ENCODE results near the gene IL24.
"Not testable (repeated sequence)": the region's sequence is repeated elsewhere in the genome, so short reads cannot be mapped to it uniquely, and the experiment has no call there.

IL24 gene

GRCh38 chr1:206897175-206897574 is at the start of gene IL24:
Gene IL24 (plus strand): TSS chr1:206897443. CDS start chr1:206897833, 390 bp downstream.
- no peak for DNase-seq

DNA sequence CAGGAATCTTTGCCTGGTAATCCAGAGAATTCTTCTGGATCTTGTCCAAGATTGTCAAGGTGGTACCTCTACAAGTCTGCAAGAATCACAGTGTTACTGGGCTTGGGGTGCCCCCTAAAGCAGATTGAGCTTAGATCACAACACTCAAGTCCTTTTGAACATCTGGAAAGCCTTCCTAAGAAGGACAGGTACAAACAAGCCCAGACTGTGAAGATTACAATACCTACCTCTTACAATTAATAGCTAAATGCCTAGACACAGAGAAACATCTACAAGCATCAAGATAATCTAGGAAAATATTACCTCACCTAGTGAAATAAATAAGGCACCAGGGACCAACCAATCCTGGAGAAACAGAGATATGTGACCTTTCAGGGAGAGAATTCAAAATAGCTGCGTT is 49.3 kb upstream of the IL24 start:
- DNase-seq = no peak

DNA sequence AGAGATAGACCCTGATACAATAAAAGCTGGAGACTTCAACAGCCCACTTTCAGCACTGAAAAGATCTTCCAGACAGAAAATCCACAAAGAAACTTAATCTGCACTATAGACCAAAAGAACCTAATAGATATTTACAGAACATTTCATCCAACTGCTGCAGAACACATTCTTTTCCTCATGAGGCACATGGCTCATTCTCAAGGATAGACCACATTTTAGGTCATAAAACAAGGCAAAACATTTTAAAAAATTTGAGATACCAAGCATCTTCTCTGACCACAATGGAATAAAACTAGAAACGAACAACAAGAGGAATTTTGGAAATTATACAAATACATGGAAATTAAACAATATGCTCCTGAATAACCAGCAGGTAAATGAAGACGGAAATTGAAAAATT is 46.8 kb upstream of the IL24 start:
- DNase-seq = no peak

GRCh38 chr1:206851341-206852010 is 45.8 kb upstream of the IL24 start:
- DNase-seq = no peak

DNA sequence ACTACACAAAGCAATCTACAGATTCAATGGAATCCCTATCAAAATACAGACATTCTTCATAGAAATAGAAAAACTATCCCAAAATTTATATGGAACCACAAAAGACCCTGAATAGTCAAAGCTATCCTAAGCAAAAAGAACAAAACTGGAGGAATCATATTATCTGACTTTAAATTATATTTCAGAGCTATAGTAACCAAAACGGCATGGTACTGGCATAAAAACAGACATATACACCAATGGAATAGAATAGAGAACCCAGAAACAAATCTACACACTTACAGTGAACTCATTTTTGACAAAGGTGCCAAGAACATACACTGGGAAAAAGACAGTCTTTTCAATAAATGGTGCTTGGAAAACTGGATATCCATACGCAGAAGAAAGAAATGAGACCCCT is 44.6 kb upstream of the IL24 start:
- not testable (repeated sequence) for DNase-seq

DNA sequence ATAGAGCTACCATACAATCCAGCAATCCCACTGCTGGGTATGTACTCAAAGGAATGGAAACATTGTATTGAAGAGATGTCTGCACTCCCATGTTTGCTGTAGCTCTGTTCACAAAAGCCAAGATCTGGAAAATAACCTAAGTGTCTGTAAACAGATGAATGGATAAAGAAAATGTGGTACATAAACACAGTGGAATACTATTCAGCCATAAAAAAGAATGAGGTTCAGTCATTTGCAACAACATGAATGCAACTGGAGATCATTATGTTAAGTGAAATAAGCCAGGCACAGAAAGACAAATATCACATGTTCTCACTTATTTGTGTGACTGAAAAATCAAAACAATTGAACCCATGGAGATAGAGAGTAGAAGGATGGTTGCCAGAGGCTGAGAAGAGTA is 43.5 kb upstream of the IL24 start:
- DNase-seq = not testable (repeated sequence)

GRCh38 chr1:206854401-206855129 is 42.7 kb upstream of the IL24 start:
- DNase-seq = no peak

GRCh38 chr1:206855859-206856258 is 41.4 kb upstream of the IL24 start:
- no peak for DNase-seq

DNA sequence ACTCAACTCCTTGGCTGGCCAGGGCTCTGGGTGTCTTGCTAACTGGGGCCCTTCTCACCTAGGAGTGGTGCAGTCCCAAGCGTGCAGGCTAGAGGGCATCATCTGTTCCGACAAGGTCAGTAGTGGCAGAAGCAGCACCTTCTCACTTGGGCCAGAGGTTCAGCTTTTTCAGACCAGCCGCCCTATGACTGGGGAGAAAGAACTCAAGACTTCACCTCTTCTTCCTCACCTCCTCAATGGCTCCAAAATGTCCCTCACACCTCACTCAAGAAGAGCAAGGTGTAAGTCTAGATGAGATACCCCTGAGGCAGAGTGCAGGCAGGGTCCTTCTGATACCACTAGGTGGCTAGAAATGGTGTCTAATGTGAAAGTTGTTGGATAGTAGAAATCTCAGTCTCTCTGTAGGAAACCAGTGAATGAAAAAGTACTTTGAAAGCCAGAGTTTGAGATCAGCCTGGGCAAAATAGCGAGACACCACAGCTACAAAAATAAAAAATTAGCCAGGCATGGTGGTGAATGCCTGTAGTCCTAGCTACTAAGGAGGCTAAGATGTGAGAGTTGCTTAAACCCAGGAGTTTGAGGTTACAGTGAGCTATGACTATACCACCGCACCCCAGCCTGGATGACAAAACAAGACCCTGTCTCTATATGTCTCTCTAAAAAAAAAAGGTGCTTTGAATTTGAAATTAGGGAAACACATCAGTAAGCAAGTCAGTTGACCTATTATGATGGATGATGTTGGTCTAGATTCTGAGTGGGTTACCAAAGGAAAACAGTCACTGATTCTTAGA is 40.4 kb upstream of the IL24 start:
- DNase-seq = no peak

- DNase-seq = no peak
These were observed 38.1 kb upstream of the IL24 start for GRCh38 chr1:206859082-206859521.

DNA sequence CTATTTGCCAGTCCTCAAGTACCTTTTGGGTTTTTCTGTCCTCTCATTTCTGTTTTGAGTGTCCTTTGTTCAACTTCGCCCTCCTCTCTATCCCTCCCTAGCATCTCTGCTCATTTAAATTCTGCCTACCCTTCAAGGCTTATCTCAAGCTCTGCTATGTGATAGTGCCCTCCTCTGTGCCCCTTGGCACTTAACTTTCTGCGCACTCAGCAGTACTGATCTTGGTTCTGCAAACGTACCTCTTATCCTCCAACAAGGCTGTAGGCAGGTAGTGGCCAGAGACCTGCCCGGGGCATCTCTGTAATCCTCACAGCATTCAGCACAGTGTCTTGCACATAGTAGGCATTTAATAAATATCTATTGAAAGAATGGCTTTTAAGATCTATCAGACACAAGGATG is 37.1 kb upstream of the IL24 start:
- no peak for DNase-seq

- no peak for DNase-seq
These were observed 34.0 kb upstream of the IL24 start for GRCh38 chr1:206863266-206863665.

DNA sequence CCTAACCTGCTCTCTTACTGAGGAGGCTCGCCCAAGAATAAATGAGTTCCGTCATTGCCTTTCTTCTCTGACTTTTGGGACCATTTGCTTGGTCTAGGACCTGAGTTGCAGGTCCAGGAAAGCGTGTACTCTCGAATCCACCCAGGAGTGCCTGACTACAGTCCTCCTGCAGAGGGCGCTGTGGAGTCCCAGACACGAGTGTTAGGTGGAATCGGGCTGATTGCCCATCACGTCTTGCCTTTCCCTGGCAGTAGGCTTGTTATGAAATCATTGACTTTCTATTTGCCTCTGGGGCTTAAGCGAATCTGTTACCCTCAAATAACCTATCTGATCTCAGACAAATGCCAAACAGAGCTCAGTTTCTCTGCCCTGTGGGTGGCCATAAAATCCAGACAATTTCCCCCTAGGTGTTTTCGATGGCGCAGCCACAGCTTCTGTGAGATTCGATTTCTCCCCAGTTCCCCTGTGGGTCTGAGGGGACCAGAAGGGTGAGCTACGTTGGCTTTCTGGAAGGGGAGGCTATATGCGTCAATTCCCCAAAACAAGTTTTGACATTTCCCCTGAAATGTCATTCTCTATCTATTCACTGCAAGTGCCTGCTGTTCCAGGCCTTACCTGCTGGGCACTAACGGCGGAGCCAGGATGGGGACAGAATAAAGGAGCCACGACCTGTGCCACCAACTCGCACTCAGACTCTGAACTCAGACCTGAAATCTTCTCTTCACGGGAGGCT is 32.1 kb upstream of the IL24 start, which contains the start of gene IL20:
IL20 (plus strand) TSS at position 685 of the 733 bp plus-strand sequence. CDS start 230 bp downstream, outside the sequence.
- peak; percentile 84 for DNase-seq

GRCh38 chr1:206866062-206866461 is 31.2 kb upstream of the IL24 start:
- DNase-seq = no peak

DNA sequence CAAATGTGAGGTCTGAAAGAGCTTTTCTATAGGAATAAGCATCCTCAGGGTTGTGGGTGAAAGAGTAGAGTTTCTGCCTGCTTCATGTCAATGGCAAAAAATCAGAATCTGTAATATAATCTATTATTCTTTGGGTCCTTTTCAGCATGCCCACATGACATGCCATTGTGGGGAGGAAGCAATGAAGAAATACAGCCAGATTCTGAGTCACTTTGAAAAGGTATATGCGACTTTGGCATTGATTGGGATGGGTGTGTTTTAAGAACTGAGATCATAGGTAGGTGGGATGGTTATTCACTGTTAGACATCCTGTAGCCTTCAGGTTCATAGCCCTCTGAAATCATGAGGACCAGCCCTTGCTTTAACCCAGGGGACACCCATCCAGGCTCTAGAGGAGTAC is 30.0 kb upstream of the IL24 start:
- no peak for DNase-seq

DNA sequence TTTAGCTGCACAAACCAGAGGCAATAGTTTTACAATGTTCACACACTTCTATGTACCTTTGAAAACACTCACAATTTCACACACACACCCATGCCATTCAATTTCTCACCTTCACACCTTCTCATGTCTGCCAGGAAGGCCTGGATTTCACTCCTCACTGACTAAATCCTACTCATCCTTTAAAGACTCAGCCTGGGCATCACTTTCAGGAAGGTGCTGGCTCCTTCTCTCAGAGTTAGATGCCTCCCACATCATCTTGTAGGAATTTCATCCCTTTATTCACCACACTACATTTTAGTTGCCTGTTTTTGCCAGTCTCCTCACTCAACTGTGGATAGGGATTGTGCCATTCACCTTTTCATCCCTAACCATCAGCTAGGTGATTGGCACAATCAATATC is 29.5 kb upstream of the IL24 start:
- no peak for DNase-seq

- DNase-seq = no peak
These were observed 29.0 kb upstream of the IL24 start for GRCh38 chr1:206868264-206868663.

DNA sequence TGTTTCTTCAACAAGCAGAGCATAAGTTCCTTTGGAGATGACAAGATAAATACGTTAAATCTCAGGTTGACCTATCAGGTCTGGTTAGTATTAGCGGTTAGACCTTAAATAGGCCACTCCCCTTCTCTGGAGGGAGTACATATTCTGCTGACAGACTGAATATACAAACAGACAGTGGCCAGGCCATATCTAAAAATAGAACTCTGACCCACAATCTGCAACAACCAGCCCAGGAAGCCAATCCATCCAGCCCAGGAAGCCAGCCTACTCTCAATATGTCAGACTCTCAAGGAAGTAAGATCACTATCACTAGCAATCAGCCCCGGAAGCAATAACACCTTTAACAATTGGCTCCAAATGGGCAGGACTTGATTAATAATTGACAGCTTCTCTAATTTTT is 25.1 kb upstream of the IL24 start:
- no peak for DNase-seq

- DNase-seq = no peak
These were observed 23.5 kb upstream of the IL24 start for GRCh38 chr1:206873603-206874188.

DNA sequence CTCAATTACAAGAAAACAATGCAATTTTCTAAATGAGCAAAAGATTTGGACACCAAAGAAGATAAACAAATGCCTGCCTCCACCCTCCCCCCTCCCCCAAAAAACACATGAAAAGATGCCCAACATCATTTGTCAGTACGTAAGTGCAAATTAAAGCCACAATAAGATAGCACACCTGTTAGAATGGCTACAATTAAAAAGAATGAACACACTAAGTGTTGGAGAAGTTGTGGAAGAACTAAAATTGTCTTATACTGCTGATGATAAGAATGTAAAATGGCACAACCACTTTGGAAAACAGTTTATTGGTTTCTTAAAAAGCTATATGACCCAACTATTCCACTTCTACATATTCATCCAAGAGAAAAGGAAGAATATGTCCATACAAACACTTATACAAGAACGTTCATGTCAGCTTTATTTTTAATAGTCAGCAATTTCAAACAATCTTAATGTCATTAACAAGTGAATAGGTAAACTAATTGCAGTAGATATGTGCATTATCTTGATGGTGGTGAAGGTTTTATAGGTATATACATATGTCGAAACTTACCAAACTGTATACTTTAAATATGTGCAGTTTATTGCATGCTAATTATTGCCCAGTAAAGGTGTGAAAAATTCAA is 21.4 kb upstream of the IL24 start:
- DNase-seq = no peak

GRCh38 chr1:206878456-206878855 is 18.8 kb upstream of the IL24 start:
- DNase-seq = no peak

DNA sequence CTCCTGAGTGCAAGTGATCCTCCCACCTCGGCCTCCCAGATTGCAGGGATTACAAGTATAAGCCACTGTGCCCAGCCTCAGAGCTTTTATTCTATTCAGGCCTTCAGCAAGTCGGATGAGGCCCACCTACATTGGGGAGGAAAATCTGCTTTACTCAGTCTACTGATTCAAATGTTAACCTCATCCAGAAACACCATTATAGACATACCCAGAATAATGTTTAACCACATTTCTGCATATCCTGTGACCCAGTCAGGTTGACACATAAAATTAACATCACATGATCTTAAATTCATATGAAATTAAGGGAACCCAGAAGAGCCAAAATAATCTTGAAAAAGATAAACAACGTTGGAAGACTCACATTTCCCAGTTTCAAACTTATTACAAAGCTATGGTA is 16.9 kb upstream of the IL24 start:
- no peak for DNase-seq
